IPS-15b (cell line): ENCODE measurements around the gene CDYL2.

Experiments
- H3K27me3 ChIP-seq: one replicate; pipeline ENCODE4 v1.6.1; 2013; ENCODE audit warnings: low read length; ENCODE audit not compliant: control insufficient read depth, insufficient read depth
- H3K36me3 ChIP-seq: one replicate; pipeline ENCODE4 v1.6.1; 2013; ENCODE audit warnings: low read length; ENCODE audit not compliant: control insufficient read depth, insufficient read depth
- H3K4me1 ChIP-seq: one replicate; pipeline ENCODE4 v1.6.1; 2013; ENCODE audit warnings: mild to moderate bottlenecking, low read length; ENCODE audit not compliant: control insufficient read depth, insufficient read depth
- H3K4me3 ChIP-seq: one replicate; pipeline ENCODE4 v1.5.1; 2013; ENCODE audit warnings: low read depth, low read length
- H3K9ac ChIP-seq: one replicate; pipeline ENCODE4 v1.6.1; 2013; ENCODE audit warnings: low read depth, mild to moderate bottlenecking, low read length
- H3K9me3 ChIP-seq: one replicate; pipeline ENCODE4 v1.6.1; 2013; ENCODE audit warnings: mild to moderate bottlenecking, low read length; ENCODE audit not compliant: control insufficient read depth, insufficient read depth

CDYL2 gene

GRCh38 chr16:80601182-80601581 is 203.2 kb downstream of the CDYL2 start:
- H3K9ac ChIP-seq, result no peak overlapping the region
- H3K27me3 ChIP-seq, result no peaks in the 10 kb centered on the region
- no peaks in the 10 kb centered on the region for H3K4me1 ChIP-seq
- no peaks in the 10 kb centered on the region for H3K36me3 ChIP-seq
- no peaks in the 10 kb centered on the region for H3K9me3 ChIP-seq
- H3K4me3 ChIP-seq, result no peak overlapping the region

GRCh38 chr16:80599466-80599865 is 204.9 kb downstream of the CDYL2 start:
- H3K9ac ChIP-seq, result no peak overlapping the region
- no peak overlapping the region for H3K4me3 ChIP-seq
- no peaks in the 10 kb centered on the region for H3K9me3 ChIP-seq
- H3K36me3 ChIP-seq, result no peaks in the 10 kb centered on the region
- no peaks in the 10 kb centered on the region for H3K27me3 ChIP-seq
- no peaks in the 10 kb centered on the region for H3K4me1 ChIP-seq

- no peaks in the 10 kb centered on the region for H3K36me3 ChIP-seq
- H3K9ac ChIP-seq, result no peak overlapping the region
- no peaks in the 10 kb centered on the region for H3K4me1 ChIP-seq
- no peak overlapping the region for H3K4me3 ChIP-seq
- H3K9me3 ChIP-seq, result no peaks in the 10 kb centered on the region
- no peaks in the 10 kb centered on the region for H3K27me3 ChIP-seq
Observed at GRCh38 chr16:80596507-80597207, 207.7 kb downstream of the CDYL2 start.

GRCh38 chr16:80594756-80595155 is 209.6 kb downstream of the CDYL2 start:
- H3K9me3 ChIP-seq, result no peaks in the 10 kb centered on the region
- H3K4me1 ChIP-seq, result no peaks in the 10 kb centered on the region

GRCh38 chr16:80592273-80592672 is 212.1 kb downstream of the CDYL2 start:
- Histone ChIP-seq H3K36me3 (no peaks in the 10 kb centered on the region), H3K4me1 (no peaks in the 10 kb centered on the region), H3K9me3 (no peaks in the 10 kb centered on the region), H3K27me3 (no peaks in the 10 kb centered on the region), H3K4me3 (no peak overlapping the region), H3K9ac (no peak overlapping the region)

More at GRCh38 chr16:80594756-80595155, 209.6 kb downstream of the CDYL2 start:
- Histone ChIP-seq H3K4me3 (no peak overlapping the region), H3K9ac (no peak overlapping the region), H3K27me3 (no peaks in the 10 kb centered on the region), H3K36me3 (no peaks in the 10 kb centered on the region)

- Histone ChIP-seq H3K9me3 (no peaks in the 10 kb centered on the region), H3K27me3 (no peaks in the 10 kb centered on the region), H3K36me3 (no peaks in the 10 kb centered on the region), H3K9ac (no peak overlapping the region), H3K4me1 (no peaks in the 10 kb centered on the region), H3K4me3 (no peak overlapping the region)
Observed at GRCh38 chr16:80591071-80591915, 213.1 kb downstream of the CDYL2 start.

- Histone ChIP-seq H3K27me3 (no peaks in the 10 kb centered on the region), H3K9me3 (no peaks in the 10 kb centered on the region), H3K36me3 (no peaks in the 10 kb centered on the region), H3K4me3 (no peak overlapping the region), H3K4me1 (no peaks in the 10 kb centered on the region), H3K9ac (no peak overlapping the region)
Observed at GRCh38 chr16:80587071-80587470, 217.3 kb downstream of the CDYL2 start.

GRCh38 chr16:80586476-80586875 is 217.9 kb downstream of the CDYL2 start:
- no peaks in the 10 kb centered on the region for H3K36me3 ChIP-seq
- H3K9me3 ChIP-seq, result no peaks in the 10 kb centered on the region
- no peaks in the 10 kb centered on the region for H3K27me3 ChIP-seq
- H3K9ac ChIP-seq, result no peak overlapping the region
- no peaks in the 10 kb centered on the region for H3K4me1 ChIP-seq
- H3K4me3 ChIP-seq, result no peak overlapping the region

- Histone ChIP-seq H3K9me3 (no peaks in the 10 kb centered on the region), H3K27me3 (no peaks in the 10 kb centered on the region), H3K9ac (no peak overlapping the region), H3K4me3 (no peak overlapping the region), H3K4me1 (no peaks in the 10 kb centered on the region), H3K36me3 (no peaks in the 10 kb centered on the region)
Observed at GRCh38 chr16:80585764-80586163, 218.6 kb downstream of the CDYL2 start.

GRCh38 chr16:80583466-80583865 is 220.9 kb downstream of the CDYL2 start:
- Histone ChIP-seq H3K36me3 (no peaks in the 10 kb centered on the region), H3K9ac (no peak overlapping the region), H3K4me3 (no peak overlapping the region), H3K9me3 (no peaks in the 10 kb centered on the region), H3K27me3 (no peaks in the 10 kb centered on the region), H3K4me1 (no peaks in the 10 kb centered on the region)

GRCh38 chr16:80580109-80580832 is 224.1 kb downstream of the CDYL2 start:
- H3K27me3 ChIP-seq, result no peaks in the 10 kb centered on the region
- H3K4me3 ChIP-seq, result no peak overlapping the region
- H3K4me1 ChIP-seq, result no peaks in the 10 kb centered on the region
- H3K9ac ChIP-seq, result no peak overlapping the region
- H3K9me3 ChIP-seq, result no peaks in the 10 kb centered on the region
- H3K36me3 ChIP-seq, result no peaks in the 10 kb centered on the region
